ENCODE results near the gene DSP. TPM values are rescaled to one million over a fixed set of nuclear protein-coding genes. Genes with fewer than 3 reads are reported as not detected.

DSP gene
- total RNA-seq, 3 donors from 2014 or later, result 2.1 to 165 (median 95.4) TPM

GRCh38 chr6:7554533-7555275, 13.2 kb downstream of the DSP start:
- intact Hi-C loops (cut with DNase I; ENCODE audit: low total_unique reads), result loop anchor here (2.0 kb wide), 1 partner anchor 68 kb away; no protein-coding TSS in a partner anchor
- no peak overlapping the region for H3K4me3 ChIP-seq
- H3K36me3 ChIP-seq, result no peaks in the 10 kb centered on the region
- peaks cover 0 to 6% of the 10 kb centered on the region in 2 donors for H3K4me1 ChIP-seq
- no peaks in the 10 kb centered on the region for H3K27me3 ChIP-seq
- no peaks in the 10 kb centered on the region for H3K9me3 ChIP-seq
- TF ChIP-seq CTCF (IDR thresholded peaks at IDR 0.05) (no peak), POLR2AphosphoS5 (IDR thresholded peaks at IDR 0.05) (no peak), POLR2A (IDR thresholded peaks at IDR 0.05) (no peak)
- H3K27ac ChIP-seq, result peak overlapping the region; percentile 72 to 91
- DNase-seq (ENCODE audit: low spot score in 2 of 2), result no peak

- Histone ChIP-seq H3K27me3 (no peaks in the 10 kb centered on the region), H3K36me3 (no peaks in the 10 kb centered on the region), H3K4me1 (peaks cover 0 to 6% of the 10 kb centered on the region in 2 donors), H3K4me3 (no peak overlapping the region), H3K27ac (peak overlapping the region in 1 of 2 donors; percentile 72), H3K9me3 (no peaks in the 10 kb centered on the region)
- TF ChIP-seq CTCF (IDR thresholded peaks at IDR 0.05) (no peak), POLR2A (IDR thresholded peaks at IDR 0.05) (no peak), POLR2AphosphoS5 (IDR thresholded peaks at IDR 0.05) (no peak)
- intact Hi-C loops (cut with DNase I; ENCODE audit: low total_unique reads), result loop anchor here (2.0 kb wide), 1 partner anchor 69 kb away; no protein-coding TSS in a partner anchor
- DNase-seq (ENCODE audit: low spot score in 2 of 2), result no peak
These were observed 14.2 kb downstream of the DSP start for GRCh38 chr6:7555671-7556070.

- intact Hi-C loops (cut with DNase I; ENCODE audit: low total_unique reads), result no loop called here
- Histone ChIP-seq H3K9me3 (no peaks in the 10 kb centered on the region), H3K4me1 (peaks cover 0 to 6% of the 10 kb centered on the region in 2 donors), H3K27me3 (no peaks in the 10 kb centered on the region), H3K36me3 (no peaks in the 10 kb centered on the region), H3K4me3 (no peak overlapping the region), H3K27ac (no peak overlapping the region)
- no peak for DNase-seq (ENCODE audit: low spot score in 2 of 2)
- no peak for TF ChIP-seq CTCF (IDR thresholded peaks at IDR 0.05)
- TF ChIP-seq POLR2A (IDR thresholded peaks at IDR 0.05), result no peak
- TF ChIP-seq POLR2AphosphoS5 (IDR thresholded peaks at IDR 0.05), result no peak
These were observed 15.1 kb downstream of the DSP start for GRCh38 chr6:7556394-7557106.

- intact Hi-C loops (cut with DNase I; ENCODE audit: low total_unique reads), result no loop called here
- Histone ChIP-seq H3K36me3 (no peaks in the 10 kb centered on the region), H3K9me3 (no peaks in the 10 kb centered on the region), H3K27me3 (no peaks in the 10 kb centered on the region), H3K4me1 (peaks cover 0 to 6% of the 10 kb centered on the region in 2 donors), H3K4me3 (no peak overlapping the region), H3K27ac (peak overlapping the region in 1 of 2 donors; percentile 12)
- no peak for DNase-seq (ENCODE audit: low spot score in 2 of 2)
- no peak for TF ChIP-seq POLR2A (IDR thresholded peaks at IDR 0.05)
- TF ChIP-seq CTCF (IDR thresholded peaks at IDR 0.05), result no peak
- TF ChIP-seq POLR2AphosphoS5 (IDR thresholded peaks at IDR 0.05), result no peak
These were observed 16.2 kb downstream of the DSP start for GRCh38 chr6:7557652-7558051.

- intact Hi-C loops (cut with DNase I; ENCODE audit: low total_unique reads), result no loop called here
- no peaks in the 10 kb centered on the region for H3K27me3 ChIP-seq
- peak overlapping the region in 1 of 2 donors; percentile 74 for H3K27ac ChIP-seq
- TF ChIP-seq CTCF (IDR thresholded peaks at IDR 0.05), result no peak
- TF ChIP-seq POLR2A (IDR thresholded peaks at IDR 0.05), result no peak
- TF ChIP-seq POLR2AphosphoS5 (IDR thresholded peaks at IDR 0.05), result no peak
- no peaks in the 10 kb centered on the region for H3K9me3 ChIP-seq
- no peaks in the 10 kb centered on the region for H3K36me3 ChIP-seq
- no peak overlapping the region for H3K4me3 ChIP-seq
- H3K4me1 ChIP-seq, result peaks cover 0 to 6% of the 10 kb centered on the region in 2 donors
- no peak for DNase-seq (ENCODE audit: low spot score in 2 of 2)
These were observed 17.3 kb downstream of the DSP start for GRCh38 chr6:7558781-7559180.
